Astrocyte (in vitro differentiated cells and primary cell): ENCODE data around the gene NEURL1. TPM values are rescaled to one million over a fixed set of nuclear protein-coding genes. Genes with fewer than 3 reads are reported as not detected.

Experiments used
- DNase-seq: peaks from one replicate; pipeline ENCODE4 v3.0.0-alpha.2; 2010; ENCODE audit warnings: low read depth
- FAIRE-seq: peaks from 2 replicates; lab custom pipeline; 2011; peaks lifted over from hg19 to GRCh38; lab: Jason Lieb, UNC
- H2AFZ ChIP-seq: 2 replicates; pipeline ENCODE4 v1.6.0; 2012; ENCODE audit warnings: low read depth, low read length, inconsistent platforms
- H3K27ac ChIP-seq: 2 replicates; pipeline ENCODE4 v1.5.1; 2011; ENCODE audit warnings: low read depth, low read length, inconsistent platforms
- H3K27me3 ChIP-seq: 2 replicates; pipeline ENCODE4 v1.6.0; 2011; ENCODE audit warnings: low read length, inconsistent platforms; ENCODE audit not compliant: insufficient read depth
- H3K36me3 ChIP-seq: 2 replicates; pipeline ENCODE4 v1.5.1; 2011; ENCODE audit warnings: low read length, inconsistent platforms; ENCODE audit not compliant: insufficient read depth
- H3K4me1 ChIP-seq: 2 replicates; pipeline ENCODE4 v1.5.1; 2011; ENCODE audit warnings: low read length, inconsistent platforms; ENCODE audit not compliant: insufficient read depth
- H3K4me2 ChIP-seq: 2 replicates; pipeline ENCODE4 v1.6.0; 2012; ENCODE audit warnings: low read length, inconsistent platforms
- H3K4me3 ChIP-seq: 2 replicates; pipeline ENCODE4 v1.5.1; 2011; ENCODE audit warnings: low read depth, mild to moderate bottlenecking, low read length, inconsistent platforms; ENCODE audit not compliant: insufficient read depth
- H3K79me2 ChIP-seq: 2 replicates; pipeline ENCODE4 v1.6.0; 2012; ENCODE audit warnings: mild to moderate bottlenecking, low read length, inconsistent platforms; ENCODE audit not compliant: insufficient read depth
- H3K9ac ChIP-seq: 2 replicates; pipeline ENCODE4 v1.6.0; 2012; ENCODE audit warnings: mild to moderate bottlenecking, low read length, inconsistent platforms
- H3K9me3 ChIP-seq: 2 replicates; pipeline ENCODE4 v1.5.1; 2012; ENCODE audit warnings: low read depth, mild to moderate bottlenecking, low read length, inconsistent platforms; ENCODE audit not compliant: insufficient read depth
- H4K20me1 ChIP-seq: 2 replicates; pipeline ENCODE4 v1.6.0; 2012; ENCODE audit warnings: low read length, inconsistent platforms; ENCODE audit not compliant: insufficient read depth
- H3K27ac Mint-ChIP-seq: one replicate; pipeline ENCODE4 v1.8.0; 2021; ENCODE audit warnings: mild to moderate bottlenecking, mixed read lengths; ENCODE audit not compliant: unreplicated experiment
- H3K27me3 Mint-ChIP-seq: one replicate; pipeline ENCODE4 v1.8.0; 2021; ENCODE audit warnings: low read depth, mixed read lengths; ENCODE audit not compliant: unreplicated experiment
- H3K36me3 Mint-ChIP-seq: one replicate; pipeline ENCODE4 v1.8.0; 2021; ENCODE audit warnings: low read depth, mixed read lengths; ENCODE audit not compliant: unreplicated experiment
- H3K4me1 Mint-ChIP-seq: one replicate; pipeline ENCODE4 v1.8.0; 2021; ENCODE audit warnings: low read depth, mixed read lengths; ENCODE audit not compliant: unreplicated experiment
- H3K4me3 Mint-ChIP-seq: one replicate; pipeline ENCODE4 v1.8.0; 2021; ENCODE audit warnings: mild to moderate bottlenecking, moderate library complexity, mixed read lengths; ENCODE audit not compliant: unreplicated experiment
- H3K9me3 Mint-ChIP-seq: one replicate; pipeline ENCODE4 v1.8.0; 2021; ENCODE audit warnings: mild to moderate bottlenecking, mixed read lengths; ENCODE audit not compliant: unreplicated experiment
- CTCF ChIP-seq: IDR thresholded peaks from 2 replicates; pipeline ENCODE4 v1.5.1; 2011; ENCODE audit warnings: low read depth, mild to moderate bottlenecking, inconsistent platforms, low read length, moderate library complexity; ENCODE audit not compliant: insufficient read depth
- EZH2 ChIP-seq: IDR thresholded peaks from 2 replicates; pipeline ENCODE4 v1.6.1; 2012; ENCODE audit warnings: mild to moderate bottlenecking, low read length, inconsistent platforms; ENCODE audit not compliant: insufficient read depth
- total RNA-seq: library from RNA; stranded (reverse); gene quantifications from 2 replicates; pipeline ENCODE4 v1.2.1, GENCODE V29; 2021

NEURL1 gene
- total RNA-seq, 1 donor from 2014 or later = 1.5 TPM

DNA sequence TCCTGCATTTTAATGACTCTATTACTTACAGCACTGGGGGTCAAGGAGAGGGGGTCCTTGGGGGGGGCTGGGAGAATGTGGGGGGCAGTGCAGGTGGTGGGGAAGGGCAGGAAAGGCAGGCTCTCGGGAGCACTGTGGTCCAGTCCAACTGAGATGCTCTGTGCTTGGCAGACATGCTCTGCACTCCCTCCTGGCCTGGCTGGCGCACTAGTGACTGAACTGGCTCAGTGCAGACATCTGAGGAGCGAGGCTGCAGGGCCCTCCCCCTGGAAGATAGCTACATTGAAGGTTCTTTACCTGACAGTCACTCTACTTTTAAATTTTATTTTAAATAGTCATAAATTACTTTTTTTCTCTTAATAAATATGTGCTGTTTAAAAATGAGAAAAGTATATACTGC, 105.7 kb downstream of the NEURL1 start:
- Mint-ChIP-seq H3K27me3 (peaks cover 11% of the 10 kb centered on the region), H3K9me3 (no peaks in the 10 kb centered on the region), H3K4me1 (peaks cover 4% of the 10 kb centered on the region), H3K27ac (no peak overlapping the region), H3K36me3 (peaks cover 15% of the 10 kb centered on the region), H3K4me3 (no peak overlapping the region)
- H3K9me3 ChIP-seq = no peaks in the 10 kb centered on the region
- H3K27ac ChIP-seq = no peak overlapping the region
- H3K27me3 ChIP-seq = no peaks in the 10 kb centered on the region
- H3K4me3 ChIP-seq = no peak overlapping the region
- no peak overlapping the region for H2AFZ ChIP-seq
- no peak for FAIRE-seq
- no peak overlapping the region for H3K4me2 ChIP-seq
- TF ChIP-seq CTCF (no peak), EZH2 (no peak)
- peaks cover 3% of the 10 kb centered on the region for H3K36me3 ChIP-seq
- no peaks in the 10 kb centered on the region for H3K4me1 ChIP-seq
- H3K79me2 ChIP-seq = no peaks in the 10 kb centered on the region
- peaks cover 29% of the 10 kb centered on the region for H4K20me1 ChIP-seq
- DNase-seq = no peak
- H3K9ac ChIP-seq = no peak overlapping the region

- no peak overlapping the region for H2AFZ ChIP-seq
These were observed 106.4 kb downstream of the NEURL1 start for GRCh38 chr10:103599907-103600306.

More at GRCh38 chr10:103599907-103600306, 106.4 kb downstream of the NEURL1 start:
- Histone ChIP-seq H3K27ac (no peak overlapping the region), H3K9me3 (no peaks in the 10 kb centered on the region), H3K27me3 (no peaks in the 10 kb centered on the region), H3K4me3 (no peak overlapping the region), H3K4me2 (no peak overlapping the region), H3K9ac (no peak overlapping the region), H3K79me2 (no peaks in the 10 kb centered on the region), H3K36me3 (peaks cover 3% of the 10 kb centered on the region), H3K4me1 (no peaks in the 10 kb centered on the region), H4K20me1 (peaks cover 23% of the 10 kb centered on the region)
- FAIRE-seq = no peak
- H3K4me3 Mint-ChIP-seq = no peak overlapping the region
- peaks cover 21% of the 10 kb centered on the region for H3K36me3 Mint-ChIP-seq
- no peak for TF ChIP-seq CTCF
- no peak for TF ChIP-seq EZH2
- no peak overlapping the region for H3K27ac Mint-ChIP-seq
- H3K9me3 Mint-ChIP-seq = no peaks in the 10 kb centered on the region
- peaks cover 4% of the 10 kb centered on the region for H3K4me1 Mint-ChIP-seq
- H3K27me3 Mint-ChIP-seq = peaks cover 10% of the 10 kb centered on the region
- no peak for DNase-seq
